ENCODE results near the gene METTL13.
A peak's percentile ranks its signal among the peaks of the same experiment; 100 is the strongest.

The METTL13 gene

GRCh38 chr1:171833091-171833825 is 51.8 kb downstream of the METTL13 start:
- H3K4me1 Mint-ChIP-seq, result peaks cover 6% of the 10 kb centered on the region in 2 donors
- no peak for DNase-seq
- peaks cover 6 to 8% of the 10 kb centered on the region in 2 donors for H3K9me3 Mint-ChIP-seq
- H3K27ac Mint-ChIP-seq, result no peak overlapping the region
- peaks cover 6 to 7% of the 10 kb centered on the region in 2 donors for H3K36me3 Mint-ChIP-seq
- H3K27me3 Mint-ChIP-seq, result no peaks in the 10 kb centered on the region
- ATAC-seq (replicated peaks), result no peak
- H3K4me3 Mint-ChIP-seq, result no peak overlapping the region

GRCh38 chr1:171834821-171835220 is 53.4 kb downstream of the METTL13 start:
- Mint-ChIP-seq H3K36me3 (no peaks in the 10 kb centered on the region), H3K4me3 (no peak overlapping the region), H3K27ac (no peak overlapping the region), H3K9me3 (no peaks in the 10 kb centered on the region), H3K27me3 (no peaks in the 10 kb centered on the region), H3K4me1 (no peaks in the 10 kb centered on the region)
- DNase-seq (no peak), ATAC-seq (replicated peaks) (no peak)

GRCh38 chr1:171835891-171836290 is 54.4 kb downstream of the METTL13 start:
- Mint-ChIP-seq H3K27me3 (no peaks in the 10 kb centered on the region), H3K4me3 (no peak overlapping the region), H3K27ac (no peak overlapping the region), H3K36me3 (no peaks in the 10 kb centered on the region), H3K4me1 (peaks cover 4 to 5% of the 10 kb centered on the region in 2 donors), H3K9me3 (no peaks in the 10 kb centered on the region)
- no peak for ATAC-seq (replicated peaks)
- no peak for DNase-seq

- peaks cover 18 to 24% of the 10 kb centered on the region in 2 donors for H3K4me1 Mint-ChIP-seq
- peak within 1 kb of the TSS; percentile 75 for H3K27ac Mint-ChIP-seq
- peak; percentile 78 for DNase-seq
- no peaks in the 10 kb centered on the region for H3K9me3 Mint-ChIP-seq
- H3K36me3 Mint-ChIP-seq, result no peaks in the 10 kb centered on the region
- peak; percentile 93 to 94 for ATAC-seq (replicated peaks)
- peaks cover 13 to 17% of the 10 kb centered on the region in 2 donors for H3K27me3 Mint-ChIP-seq
- H3K4me3 Mint-ChIP-seq, result peak within 1 kb of the TSS; percentile 88 to 94
These were observed 59.8 kb downstream of the METTL13 start, which contains the start of gene DNM3 for GRCh38 chr1:171841050-171841910. Gene DNM3 (plus strand): TSS chr1:171841498. CDS start chr1:171841657, 159 bp downstream.

- no peaks in the 10 kb centered on the region for H3K36me3 Mint-ChIP-seq
- peaks cover 13 to 17% of the 10 kb centered on the region in 2 donors for H3K27me3 Mint-ChIP-seq
- no peak for DNase-seq
- no peaks in the 10 kb centered on the region for H3K9me3 Mint-ChIP-seq
- ATAC-seq (replicated peaks), result peak in 1 of 2 donors; percentile 2
- peak overlapping the region; percentile 75 for H3K27ac Mint-ChIP-seq
- peaks cover 18 to 24% of the 10 kb centered on the region in 2 donors for H3K4me1 Mint-ChIP-seq
- peak overlapping the region; percentile 88 to 94 for H3K4me3 Mint-ChIP-seq
These were observed 60.7 kb downstream of the METTL13 start for GRCh38 chr1:171841931-171842761.

- ATAC-seq (replicated peaks) (no peak), DNase-seq (no peak)
- Mint-ChIP-seq H3K4me3 (no peak overlapping the region), H3K27me3 (peaks cover 17 to 19% of the 10 kb centered on the region in 2 donors), H3K27ac (no peak overlapping the region), H3K4me1 (peaks cover 18 to 24% of the 10 kb centered on the region in 2 donors), H3K36me3 (no peaks in the 10 kb centered on the region), H3K9me3 (no peaks in the 10 kb centered on the region)
These were observed 62.9 kb downstream of the METTL13 start for GRCh38 chr1:171844381-171844780.

- no peak overlapping the region for H3K4me3 Mint-ChIP-seq
These were observed 64.5 kb downstream of the METTL13 start for GRCh38 chr1:171845998-171846397.

More at GRCh38 chr1:171845998-171846397, 64.5 kb downstream of the METTL13 start:
- Mint-ChIP-seq H3K27me3 (peaks cover 17 to 19% of the 10 kb centered on the region in 2 donors), H3K4me1 (peaks cover 13 to 18% of the 10 kb centered on the region in 2 donors), H3K27ac (no peak overlapping the region), H3K9me3 (no peaks in the 10 kb centered on the region), H3K36me3 (no peaks in the 10 kb centered on the region)
- ATAC-seq (replicated peaks) (no peak), DNase-seq (no peak)
